Measurements from ENCODE around the gene AOPEP.

DNA sequence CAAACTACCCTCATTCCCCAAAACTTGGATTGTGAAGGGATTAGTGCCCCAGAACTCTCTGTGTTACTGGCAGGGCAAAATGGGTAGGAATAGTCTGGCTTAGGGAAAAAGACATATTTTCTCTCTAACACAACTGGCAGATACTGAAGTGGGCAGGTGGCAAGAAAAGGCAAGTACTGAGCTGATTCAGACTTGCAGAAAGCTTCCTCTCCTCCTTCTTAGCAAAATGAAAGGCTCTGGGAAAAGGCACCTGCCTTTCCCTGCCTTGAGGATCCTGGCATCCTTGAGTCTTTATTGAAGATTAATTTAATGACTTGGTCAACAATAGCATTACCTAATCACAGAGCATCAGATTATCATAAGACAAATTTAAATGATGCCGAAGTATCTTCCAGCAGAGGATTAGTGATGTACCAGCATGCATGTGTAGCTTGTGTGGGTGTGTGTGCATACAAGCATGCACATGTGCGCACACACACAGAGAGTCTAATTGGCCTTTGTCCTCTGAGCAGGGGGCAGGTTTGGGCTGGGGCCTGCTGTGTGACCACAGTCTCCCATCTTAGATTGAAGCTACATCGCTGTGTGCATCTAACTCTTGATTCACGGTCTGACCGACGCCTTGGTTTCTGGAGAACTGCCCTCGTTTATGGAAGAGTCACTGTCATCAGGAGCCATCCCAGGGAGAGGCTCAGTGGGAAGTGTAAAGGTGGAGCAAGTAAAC is 294.8 kb downstream of the AOPEP start:
- TF ChIP-seq CTCF (IDR thresholded peaks at IDR 0.05) = no peak
- no peak for TF ChIP-seq SIN3A (IDR thresholded peaks at IDR 0.05; ENCODE audit: borderline replicate concordance, insufficient read depth, low read depth, low read length)
- TF ChIP-seq POLR2AphosphoS5 (IDR thresholded peaks at IDR 0.05; ENCODE audit: low read depth, low read length) = no peak
- TF ChIP-seq, protein P1, sequence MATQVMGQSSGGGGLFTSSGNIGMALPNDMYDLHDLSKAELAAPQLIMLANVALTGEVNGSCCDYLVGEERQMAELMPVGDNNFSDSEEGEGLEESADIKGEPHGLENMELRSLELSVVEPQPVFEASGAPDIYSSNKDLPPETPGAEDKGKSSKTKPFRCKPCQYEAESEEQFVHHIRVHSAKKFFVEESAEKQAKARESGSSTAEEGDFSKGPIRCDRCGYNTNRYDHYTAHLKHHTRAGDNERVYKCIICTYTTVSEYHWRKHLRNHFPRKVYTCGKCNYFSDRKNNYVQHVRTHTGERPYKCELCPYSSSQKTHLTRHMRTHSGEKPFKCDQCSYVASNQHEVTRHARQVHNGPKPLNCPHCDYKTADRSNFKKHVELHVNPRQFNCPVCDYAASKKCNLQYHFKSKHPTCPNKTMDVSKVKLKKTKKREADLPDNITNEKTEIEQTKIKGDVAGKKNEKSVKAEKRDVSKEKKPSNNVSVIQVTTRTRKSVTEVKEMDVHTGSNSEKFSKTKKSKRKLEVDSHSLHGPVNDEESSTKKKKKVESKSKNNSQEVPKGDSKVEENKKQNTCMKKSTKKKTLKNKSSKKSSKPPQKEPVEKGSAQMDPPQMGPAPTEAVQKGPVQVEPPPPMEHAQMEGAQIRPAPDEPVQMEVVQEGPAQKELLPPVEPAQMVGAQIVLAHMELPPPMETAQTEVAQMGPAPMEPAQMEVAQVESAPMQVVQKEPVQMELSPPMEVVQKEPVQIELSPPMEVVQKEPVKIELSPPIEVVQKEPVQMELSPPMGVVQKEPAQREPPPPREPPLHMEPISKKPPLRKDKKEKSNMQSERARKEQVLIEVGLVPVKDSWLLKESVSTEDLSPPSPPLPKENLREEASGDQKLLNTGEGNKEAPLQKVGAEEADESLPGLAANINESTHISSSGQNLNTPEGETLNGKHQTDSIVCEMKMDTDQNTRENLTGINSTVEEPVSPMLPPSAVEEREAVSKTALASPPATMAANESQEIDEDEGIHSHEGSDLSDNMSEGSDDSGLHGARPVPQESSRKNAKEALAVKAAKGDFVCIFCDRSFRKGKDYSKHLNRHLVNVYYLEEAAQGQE (IDR thresholded peaks at IDR 0.05; ENCODE audit: insufficient read depth in 1 of 2, low read depth in 2 of 2, low read length in 1 of 2) = no peak

Measured in Panc1 (cell line).